Tibial nerve (tissue), 4 donors: ENCODE results near the gene ATP8A2. TPM values are rescaled to one million over a fixed set of nuclear protein-coding genes. Genes with fewer than 3 reads are reported as not detected.

Experiments
- DNase-seq, 2 donors: peaks; one replicate each; pipeline ENCODE4 v3.0.0-alpha.2; 2019; ENCODE audit warnings: low spot score in 2 of 2
- H3K27ac ChIP-seq, 4 donors: fragments of 200-600 bp; sonication (generic) in 3 of 4; one replicate each; pipeline ENCODE4 v1.5.1; 2017 to 2019; ENCODE audit warnings: mild to moderate bottlenecking in 1 of 4
- H3K27me3 ChIP-seq, 2 donors: fragments of 200-600 bp; sonication (generic) in 1 of 2; one replicate each; pipeline versions ENCODE4 v1.5.1 to v1.6.0; 2017 to 2019
- H3K36me3 ChIP-seq, 3 donors: fragments of 200-600 bp; sonication (generic); one replicate each; pipeline ENCODE4 v1.5.1; 2018 to 2019
- H3K4me1 ChIP-seq, 4 donors: fragments of 200-600 bp; sonication (generic) in 3 of 4; one replicate each; pipeline ENCODE4 v1.5.1; 2017 to 2019
- H3K4me3 ChIP-seq, 4 donors: fragments of 200-600 bp; sonication (generic) in 3 of 4; one replicate each; pipeline ENCODE4 v1.5.1; 2017 to 2019; ENCODE audit warnings: mild to moderate bottlenecking in 1 of 4, moderate library complexity in 1 of 4
- H3K9me3 ChIP-seq, 4 donors: fragments of 200-600 bp; sonication (generic) in 3 of 4; one replicate each; pipeline ENCODE4 v1.5.1; 2017 to 2019
- EP300 ChIP-seq, 2 donors: sonication (generic); formaldehyde crosslinking; IDR thresholded peaks; one replicate each; pipeline ENCODE4 v1.6.1; 2017; ENCODE audit warnings: antibody characterized with exemption in 2 of 2, mild to moderate bottlenecking in 1 of 2
- POLR2A ChIP-seq, 2 donors: fragments of 450-650 bp; IDR thresholded peaks; one replicate each; pipeline ENCODE4 v1.6.1; 2017; ENCODE audit warnings: antibody characterized with exemption in 2 of 2, mild to moderate bottlenecking in 2 of 2, moderate library complexity in 2 of 2
- WGBS, 2 donors: methylation state at CpG; one replicate each; pipeline ENCODE4 v1.1.5; 2018; 5-methylcytosine and 5-hydroxymethylcytosine counted together
- total RNA-seq, 4 donors: library from RNA; depleted of rRNA; stranded (reverse); fragments of >200 nt; gene quantifications; one replicate each; pipeline ENCODE4 v1.1.0, GENCODE V29; 2016
- TF ChIP-seq, protein P1 (sequence below), 5 experiments: fragments of 200-600 bp in 3 of 5; fragments of 450-650 bp in 2 of 5; sonication (generic) in 3 of 5; IDR thresholded peaks; one replicate each; pipeline ENCODE4 v1.5.1; 2016 to 2019; ENCODE audit warnings: antibody characterized with exemption in 5 of 5, mild to moderate bottlenecking in 3 of 5, moderate library complexity in 2 of 5

ATP8A2 gene
- total RNA-seq, 4 donors from 2014 or later: 0.30 to 1.7 (median 0.61) TPM

DNA sequence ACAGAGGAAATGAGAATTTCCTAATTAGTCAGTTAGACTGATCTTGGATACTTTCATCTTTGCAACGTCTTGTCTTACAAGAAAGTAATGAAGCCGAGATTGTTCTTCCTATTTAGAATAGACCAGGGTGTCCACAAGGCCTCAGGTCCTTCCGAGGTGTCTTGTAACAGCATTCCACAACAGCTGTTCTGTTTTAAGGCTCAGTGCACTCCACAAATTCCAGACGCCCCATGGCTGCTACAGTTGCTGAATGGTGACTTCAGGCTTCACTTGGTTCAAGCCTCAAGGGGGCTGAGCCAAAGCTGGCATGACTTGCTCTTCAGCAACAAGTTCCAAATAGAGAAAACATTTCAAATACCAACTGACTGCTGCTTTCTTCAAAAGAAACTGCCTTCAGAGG is 536.6 kb downstream of the ATP8A2 start:
- DNase-seq: no peak
- WGBS, 2 donors: 76 to 78% methylated on average over 4 of the region's 4 CpGs
- Histone ChIP-seq H3K9me3 (no peaks in the 10 kb centered on the region), H3K4me1 (no peaks in the 10 kb centered on the region), H3K27me3 (no peaks in the 10 kb centered on the region), H3K27ac (no peak overlapping the region), H3K4me3 (no peak overlapping the region), H3K36me3 (no peaks in the 10 kb centered on the region)
- TF ChIP-seq POLR2A (IDR thresholded peaks at IDR 0.05) (no peak), EP300 (IDR thresholded peaks at IDR 0.05) (no peak)
- TF ChIP-seq, protein P1, sequence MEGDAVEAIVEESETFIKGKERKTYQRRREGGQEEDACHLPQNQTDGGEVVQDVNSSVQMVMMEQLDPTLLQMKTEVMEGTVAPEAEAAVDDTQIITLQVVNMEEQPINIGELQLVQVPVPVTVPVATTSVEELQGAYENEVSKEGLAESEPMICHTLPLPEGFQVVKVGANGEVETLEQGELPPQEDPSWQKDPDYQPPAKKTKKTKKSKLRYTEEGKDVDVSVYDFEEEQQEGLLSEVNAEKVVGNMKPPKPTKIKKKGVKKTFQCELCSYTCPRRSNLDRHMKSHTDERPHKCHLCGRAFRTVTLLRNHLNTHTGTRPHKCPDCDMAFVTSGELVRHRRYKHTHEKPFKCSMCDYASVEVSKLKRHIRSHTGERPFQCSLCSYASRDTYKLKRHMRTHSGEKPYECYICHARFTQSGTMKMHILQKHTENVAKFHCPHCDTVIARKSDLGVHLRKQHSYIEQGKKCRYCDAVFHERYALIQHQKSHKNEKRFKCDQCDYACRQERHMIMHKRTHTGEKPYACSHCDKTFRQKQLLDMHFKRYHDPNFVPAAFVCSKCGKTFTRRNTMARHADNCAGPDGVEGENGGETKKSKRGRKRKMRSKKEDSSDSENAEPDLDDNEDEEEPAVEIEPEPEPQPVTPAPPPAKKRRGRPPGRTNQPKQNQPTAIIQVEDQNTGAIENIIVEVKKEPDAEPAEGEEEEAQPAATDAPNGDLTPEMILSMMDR (IDR thresholded peaks at IDR 0.05): no peak

DNA sequence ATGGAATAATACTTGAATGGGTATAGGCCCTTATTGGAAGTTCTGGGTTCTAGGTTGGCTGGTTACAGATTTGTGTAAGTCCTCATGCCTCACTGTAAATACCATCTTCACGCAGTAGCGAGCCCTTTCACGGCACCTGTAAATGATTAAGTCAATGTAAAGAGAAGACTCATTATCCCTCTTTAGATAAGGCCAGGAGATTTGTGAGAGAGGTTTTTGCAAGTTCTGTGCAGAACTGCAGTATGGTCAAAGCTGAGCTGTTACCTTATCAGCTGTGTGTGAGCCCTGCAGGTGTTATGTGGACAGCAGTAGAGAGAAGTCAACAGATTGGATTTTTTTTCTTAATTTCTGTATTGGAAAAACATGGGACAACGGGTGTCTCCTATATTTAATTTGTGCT is 538.5 kb downstream of the ATP8A2 start:
- no peak overlapping the region for H3K27ac ChIP-seq
- no peaks in the 10 kb centered on the region for H3K4me1 ChIP-seq
- no peaks in the 10 kb centered on the region for H3K9me3 ChIP-seq
- TF ChIP-seq EP300 (IDR thresholded peaks at IDR 0.05) (no peak), POLR2A (IDR thresholded peaks at IDR 0.05) (no peak)
- TF ChIP-seq, protein P1 (IDR thresholded peaks at IDR 0.05): no peak
- WGBS, 2 donors: 85 to 86% methylated on average over 4 of the region's 4 CpGs
- no peak overlapping the region for H3K4me3 ChIP-seq
- H3K36me3 ChIP-seq: no peaks in the 10 kb centered on the region
- H3K27me3 ChIP-seq: no peaks in the 10 kb centered on the region
- no peak for DNase-seq

DNA sequence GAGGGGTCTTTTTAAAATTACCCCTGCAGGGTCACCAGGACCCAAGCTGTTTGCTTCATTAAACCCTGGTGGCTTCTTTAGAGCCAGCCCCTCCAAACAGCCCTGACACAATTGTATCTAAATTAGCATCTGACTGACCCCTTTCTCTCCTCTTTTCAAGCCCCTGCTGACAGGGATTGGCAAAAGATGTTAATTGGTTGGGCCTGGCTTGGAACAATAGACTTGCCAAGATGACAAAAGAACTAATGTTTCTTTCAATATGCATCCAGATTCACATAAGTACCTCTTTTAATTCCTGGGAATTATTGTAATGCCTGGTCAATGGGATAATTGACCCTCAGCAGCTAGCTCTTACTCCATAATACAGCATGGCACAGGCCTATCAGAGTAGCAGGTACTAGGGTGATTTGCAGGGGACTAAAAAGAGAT is 539.2 kb downstream of the ATP8A2 start:
- TF ChIP-seq EP300 (IDR thresholded peaks at IDR 0.05): no peak
- no peak for TF ChIP-seq POLR2A (IDR thresholded peaks at IDR 0.05)
- TF ChIP-seq, protein P1 (IDR thresholded peaks at IDR 0.05): no peak

DNA sequence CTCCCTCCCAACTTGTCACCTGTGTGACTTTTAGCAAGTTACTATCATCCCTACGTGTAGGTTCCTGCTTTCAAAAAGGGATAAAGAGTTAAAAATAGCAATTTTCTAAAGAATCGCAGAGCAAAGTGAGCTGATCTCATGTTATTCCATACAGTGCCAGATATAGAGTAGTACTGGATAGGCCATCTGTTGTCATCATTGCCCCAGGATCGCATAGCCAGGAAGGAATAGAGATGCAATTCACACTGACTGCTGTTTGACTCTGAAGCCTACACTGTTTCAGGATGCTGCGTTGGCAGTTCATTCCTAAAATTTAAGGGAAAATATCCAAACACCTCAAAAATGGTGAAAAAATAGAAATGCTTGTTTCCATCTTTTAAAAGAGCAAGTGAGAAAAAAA is 541.2 kb downstream of the ATP8A2 start:
- Histone ChIP-seq H3K9me3 (no peaks in the 10 kb centered on the region), H3K4me3 (no peak overlapping the region), H3K4me1 (no peaks in the 10 kb centered on the region), H3K36me3 (no peaks in the 10 kb centered on the region), H3K27ac (no peak overlapping the region), H3K27me3 (no peaks in the 10 kb centered on the region)
- 70 to 71% methylated on average over 4 of the region's 4 CpGs for WGBS, 2 donors
- no peak for DNase-seq
- TF ChIP-seq POLR2A (IDR thresholded peaks at IDR 0.05) (no peak), EP300 (IDR thresholded peaks at IDR 0.05) (no peak)
- TF ChIP-seq, protein P1 (IDR thresholded peaks at IDR 0.05): no peak

More for the DNA sequence above, 539.2 kb downstream of the ATP8A2 start:
- H3K36me3 ChIP-seq: no peaks in the 10 kb centered on the region
- no peaks in the 10 kb centered on the region for H3K9me3 ChIP-seq
- no peaks in the 10 kb centered on the region for H3K27me3 ChIP-seq
- no peak for DNase-seq
- H3K4me3 ChIP-seq: no peak overlapping the region
- H3K4me1 ChIP-seq: no peaks in the 10 kb centered on the region
- H3K27ac ChIP-seq: no peak overlapping the region

DNA sequence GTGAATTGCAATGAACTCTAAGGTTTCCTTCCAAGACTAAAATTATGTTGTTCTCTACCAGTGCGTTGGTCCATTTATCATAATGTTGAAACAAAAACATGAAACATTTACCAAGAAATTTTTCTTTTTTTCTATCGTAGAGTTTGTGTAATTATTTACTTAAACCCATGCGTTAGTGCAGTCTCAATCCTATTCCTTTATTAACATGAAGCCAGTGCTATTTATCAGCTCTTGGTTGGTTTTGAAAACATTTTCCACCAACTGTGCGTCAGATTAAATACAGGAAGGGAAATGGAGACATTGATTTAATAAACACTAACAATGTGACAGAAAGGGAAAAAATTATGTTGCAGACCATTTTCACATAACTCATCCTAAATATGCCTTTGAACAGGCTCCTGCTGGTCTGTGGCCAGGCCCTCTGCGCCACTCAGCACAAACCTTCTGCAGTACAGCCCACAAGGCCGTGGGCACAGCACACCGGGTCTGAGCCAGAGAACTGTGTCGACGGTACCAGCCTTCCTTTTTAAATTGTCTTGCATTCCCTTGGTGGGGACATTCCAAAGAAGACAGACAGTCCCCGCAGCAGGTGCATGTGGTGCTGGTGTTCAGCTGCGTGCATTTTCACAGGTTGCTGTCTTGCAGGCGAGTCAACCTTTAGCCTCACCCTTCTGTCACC is 544.2 kb downstream of the ATP8A2 start:
- H3K4me3 ChIP-seq: no peak overlapping the region
- no peaks in the 10 kb centered on the region for H3K4me1 ChIP-seq
- H3K27me3 ChIP-seq: no peaks in the 10 kb centered on the region
- no peak for DNase-seq
- TF ChIP-seq EP300 (IDR thresholded peaks at IDR 0.05) (no peak), POLR2A (IDR thresholded peaks at IDR 0.05) (no peak)
- TF ChIP-seq, protein P1 (IDR thresholded peaks at IDR 0.05): no peak
- WGBS, 2 donors: 88 to 90% methylated on average over 12 of the region's 12 CpGs
- H3K27ac ChIP-seq: no peak overlapping the region
- no peaks in the 10 kb centered on the region for H3K36me3 ChIP-seq
- H3K9me3 ChIP-seq: no peaks in the 10 kb centered on the region
